CD14-positive monocyte (primary cell): ENCODE results near the gene CAMK1. TPM values are rescaled to one million over a fixed set of nuclear protein-coding genes. Genes with fewer than 3 reads are reported as not detected.

Source experiments
- DNase-seq, 3 donors: peaks; one replicate each; pipeline ENCODE4 v3.0.0-alpha.2; 2011 to 2022
- H2AFZ ChIP-seq: 2 replicates; pipeline ENCODE4 v1.6.0; 2012; ENCODE audit warnings: mild to moderate bottlenecking, low read depth, low read length, inconsistent platforms; ENCODE audit not compliant: insufficient read depth, poor library complexity, severe bottlenecking
- H3K27ac ChIP-seq, 2 donors: 1 replicate in 1 of 2; 2 replicates in 1 of 2; pipeline ENCODE4 v1.5.1; 2012 to 2013; ENCODE audit warnings: low read length in 2 of 2, control low read depth in 1 of 2, inconsistent platforms in 1 of 2, low read depth in 1 of 2, mild to moderate bottlenecking in 1 of 2
- H3K27me3 ChIP-seq, 2 donors: one replicate each; pipeline versions ENCODE4 v1.6.0 to v1.6.1; 2011 to 2013; ENCODE audit warnings: low read length in 2 of 2; ENCODE audit not compliant: control insufficient read depth in 2 of 2, insufficient read depth in 2 of 2
- H3K36me3 ChIP-seq, 2 donors: replicated peaks in 1 of 2; 1 replicate in 1 of 2; 2 replicates in 1 of 2; pipeline versions ENCODE4 v1.5.1 to v1.6.1; 2012 to 2013; ENCODE audit warnings: low read length in 2 of 2, control low read depth in 1 of 2, inconsistent platforms in 1 of 2, mild to moderate bottlenecking in 1 of 2; ENCODE audit not compliant: insufficient read depth in 2 of 2, control insufficient read depth in 1 of 2
- H3K4me1 ChIP-seq, 2 donors: 1 replicate in 1 of 2; 2 replicates in 1 of 2; pipeline versions ENCODE4 v1.5.1 to v1.6.1; 2012 to 2013; ENCODE audit warnings: low read length in 2 of 2, control low read depth in 1 of 2, inconsistent platforms in 1 of 2, mild to moderate bottlenecking in 1 of 2, moderate library complexity in 1 of 2; ENCODE audit not compliant: insufficient read depth in 2 of 2, control insufficient read depth in 1 of 2
- H3K4me2 ChIP-seq: replicated peaks from 2 replicates; pipeline ENCODE3; 2012; ENCODE audit warnings: low read length, moderate library complexity, mild to moderate bottlenecking; ENCODE audit not compliant: poor library complexity, severe bottlenecking; ENCODE audit errors: extremely low read depth
- H3K4me3 ChIP-seq, 3 experiments: fragments of 200-600 bp in 1 of 3; sonication (generic) in 1 of 3; replicated peaks in 1 of 3; 1 replicate in 2 of 3; 2 replicates in 1 of 3; pipeline ENCODE4 v1.5.1; 2011 to 2013; ENCODE audit warnings: low read length in 3 of 3, mild to moderate bottlenecking in 3 of 3, control low read depth in 2 of 3, low read depth in 2 of 3, inconsistent platforms in 1 of 3, moderate library complexity in 1 of 3
- H3K79me2 ChIP-seq: 2 replicates; pipeline ENCODE4 v1.6.0; 2012; ENCODE audit warnings: mild to moderate bottlenecking, control low read depth, inconsistent platforms, low read length, moderate library complexity; ENCODE audit not compliant: insufficient read depth
- H3K9ac ChIP-seq: 2 replicates; pipeline ENCODE4 v1.6.0; 2017; ENCODE audit warnings: low read length, mild to moderate bottlenecking; ENCODE audit not compliant: insufficient read depth, poor library complexity, severe bottlenecking
- H3K9me3 ChIP-seq, 2 donors: replicated peaks in 1 of 2; 1 replicate in 1 of 2; 2 replicates in 1 of 2; pipeline versions ENCODE4 v1.5.1 to v1.6.1; 2012 to 2013; ENCODE audit warnings: low read length in 2 of 2, control low read depth in 1 of 2; ENCODE audit not compliant: control insufficient read depth in 1 of 2, insufficient read depth in 1 of 2
- H4K20me1 ChIP-seq: 2 replicates; pipeline ENCODE4 v1.6.0; 2012; ENCODE audit warnings: mild to moderate bottlenecking, low read length, control low read depth, moderate library complexity; ENCODE audit not compliant: insufficient read depth
- H3K27ac Mint-ChIP-seq, 7 donors: one replicate each; pipeline ENCODE4 v1.8.0; 2020; ENCODE audit warnings: mild to moderate bottlenecking in 7 of 7, mixed read lengths in 7 of 7, moderate library complexity in 6 of 7, inconsistent platforms in 2 of 7
- H3K27me3 Mint-ChIP-seq, 3 donors: one replicate each; pipeline ENCODE4 v1.8.0; 2021 to 2022; ENCODE audit warnings: low read depth in 3 of 3, mild to moderate bottlenecking in 3 of 3, mixed read lengths in 3 of 3, moderate library complexity in 3 of 3, inconsistent platforms in 1 of 3
- H3K36me3 Mint-ChIP-seq, 2 donors: one replicate each; pipeline ENCODE4 v1.8.0; 2020; ENCODE audit warnings: mixed read lengths in 2 of 2, inconsistent platforms in 1 of 2, mild to moderate bottlenecking in 1 of 2
- H3K4me1 Mint-ChIP-seq: one replicate; pipeline ENCODE4 v1.8.0; 2020; ENCODE audit warnings: mild to moderate bottlenecking, mixed read lengths
- H3K4me3 Mint-ChIP-seq, 2 donors: one replicate each; pipeline ENCODE4 v1.8.0; 2020; ENCODE audit warnings: mild to moderate bottlenecking in 2 of 2, mixed read lengths in 2 of 2, moderate library complexity in 1 of 2
- H3K9me3 Mint-ChIP-seq, 7 donors: one replicate each; pipeline ENCODE4 v1.8.0; 2020 to 2022; ENCODE audit warnings: mixed read lengths in 7 of 7, mild to moderate bottlenecking in 6 of 7, moderate library complexity in 6 of 7, inconsistent platforms in 2 of 7
- CTCF ChIP-seq: fragments of 200-600 bp; IDR thresholded peaks from one replicate; pipeline ENCODE4 v1.8.0; 2022; ENCODE audit warnings: antibody characterized with exemption, mild to moderate bottlenecking
- WGBS: methylation state at CpG from one replicate; pipeline ENCODE4 v1.1.5; 2013; ENCODE audit warnings: missing lambda C conversion rate; ENCODE audit not compliant: insufficient coverage; 5-methylcytosine and 5-hydroxymethylcytosine counted together
- intact Hi-C, 2 donors: fragments of 100-400 bp; cut with micrococcal nuclease; formaldehyde crosslinking; loops; one replicate each; pipeline versions ENCODE4 v1.15.0 to v1.15.1; 2023
- polyA plus RNA-seq, 3 donors: library from polyadenylated mRNA; depleted of rRNA in 1 of 3; unstranded in 2 of 3; stranded (reverse) in 1 of 3; fragments of 300-500 nt in 2 of 3; fragments of >200 nt in 1 of 3; fragmentation: Illumina TruSeq in 2 of 3; gene quantifications; 1 replicate in 2 of 3; 2 replicates in 1 of 3; pipeline ENCODE4 v1.2.3, GENCODE V29; 2012 to 2021

The CAMK1 gene
- polyA plus RNA-seq, 3 donors: 106 to 137 (median 118) TPM

GRCh38 chr3:9712415-9712814 lies 57.3 kb downstream of the CAMK1 start:
- no peak overlapping the region for H3K4me3 ChIP-seq
- Mint-ChIP-seq H3K27me3 (peaks cover 0 to 5% (median 2%) of the 10 kb centered on the region in 3 donors), H3K36me3 (no peaks in the 10 kb centered on the region), H3K27ac (no peak overlapping the region), H3K4me1 (peaks cover 28% of the 10 kb centered on the region), H3K9me3 (peaks cover 0 to 3% (median 0%) of the 10 kb centered on the region in 7 donors), H3K4me3 (no peak overlapping the region)
- H4K20me1 ChIP-seq: no peaks in the 10 kb centered on the region
- no peaks in the 10 kb centered on the region for H3K36me3 ChIP-seq
- no peaks in the 10 kb centered on the region for H3K27me3 ChIP-seq
- DNase-seq: no peak
- intact Hi-C loops: no loop called here
- H3K27ac ChIP-seq: no peak overlapping the region
- WGBS: 81% methylated on average over 2 of the region's 2 CpGs
- TF ChIP-seq CTCF: no peak
- H3K4me1 ChIP-seq: peaks cover 26 to 29% of the 10 kb centered on the region in 2 donors
- no peaks in the 10 kb centered on the region for H3K9me3 ChIP-seq
- no peak overlapping the region for H3K4me2 ChIP-seq
- no peaks in the 10 kb centered on the region for H3K79me2 ChIP-seq
- no peak overlapping the region for H3K9ac ChIP-seq
- H2AFZ ChIP-seq: no peak overlapping the region

- Histone ChIP-seq H3K4me3 (no peak overlapping the region), H3K9me3 (no peaks in the 10 kb centered on the region), H3K27me3 (peaks cover 0 to 12% of the 10 kb centered on the region in 2 donors), H4K20me1 (no peaks in the 10 kb centered on the region), H3K9ac (no peak overlapping the region), H3K27ac (no peak overlapping the region), H3K79me2 (no peaks in the 10 kb centered on the region), H2AFZ (no peak overlapping the region), H3K4me2 (no peak overlapping the region), H3K4me1 (peaks cover 6 to 7% of the 10 kb centered on the region in 2 donors), H3K36me3 (no peaks in the 10 kb centered on the region)
- Mint-ChIP-seq H3K27ac (no peak overlapping the region), H3K4me3 (no peak overlapping the region), H3K36me3 (peaks cover 3 to 4% of the 10 kb centered on the region in 2 donors), H3K27me3 (peaks cover 14 to 18% (median 16%) of the 10 kb centered on the region in 3 donors), H3K4me1 (peaks cover 8% of the 10 kb centered on the region), H3K9me3 (peaks cover 0 to 3% (median 0%) of the 10 kb centered on the region in 7 donors)
- WGBS: 88% methylated on average over 3 of the region's 3 CpGs
- no peak for TF ChIP-seq CTCF
- DNase-seq: no peak
- intact Hi-C loops: no loop called here
These were observed 59.5 kb downstream of the CAMK1 start for GRCh38 chr3:9710174-9710739.

Other genes starting within 250 kb of the CAMK1 start
- not detected for gene LHFPL4, start 216.1 kb downstream of the CAMK1 start, polyA plus RNA-seq
- 100 to 1,000 TPM; 126 to 174 (median 167) TPM for gene MTMR14, start 120.4 kb downstream of the CAMK1 start, polyA plus RNA-seq
- gene CPNE9, start 66.1 kb downstream of the CAMK1 start, polyA plus RNA-seq: under 1 TPM in 2 of 3 donors, not detected in 1; 0.51 to 0.55 TPM
- gene BRPF1, start 38.2 kb downstream of the CAMK1 start, polyA plus RNA-seq: 10 to 100 TPM in 2 of 3 donors, 1 to 10 TPM in 1; 5.1 to 22.5 (median 10.4) TPM
- 10 to 100 TPM; 17.4 to 21.9 (median 20.5) TPM for gene OGG1, start 20.0 kb downstream of the CAMK1 start, polyA plus RNA-seq
- 10 to 100 TPM; 36.1 to 47.2 (median 46.9) TPM for gene TADA3, start 22.5 kb upstream of the CAMK1 start, polyA plus RNA-seq
- gene ARPC4, start 23.1 kb upstream of the CAMK1 start, polyA plus RNA-seq: 100 to 1,000 TPM; 211 to 390 (median 389) TPM
- gene TTLL3, start 40.3 kb upstream of the CAMK1 start, polyA plus RNA-seq: 100 to 1,000 TPM in 1 of 3 donors, 1 to 10 TPM in 2; 1.1 to 196 (median 1.8) TPM
- 10 to 100 TPM; 42.6 to 51.5 (median 43.4) TPM for gene RPUSD3, start 74.1 kb upstream of the CAMK1 start, polyA plus RNA-seq
- gene CIDEC, start 110.3 kb upstream of the CAMK1 start, polyA plus RNA-seq: under 1 TPM in 1 of 3 donors, not detected in 2; 0.08 TPM
- gene JAGN1, start 120.7 kb upstream of the CAMK1 start, polyA plus RNA-seq: 10 to 100 TPM; 17.3 to 56.3 (median 49.8) TPM
- under 1 TPM in 1 of 3 donors, not detected in 2; 0.27 TPM for gene IL17RE, start 132.9 kb upstream of the CAMK1 start, polyA plus RNA-seq
- gene IL17RC, start 147.2 kb upstream of the CAMK1 start, polyA plus RNA-seq: 10 to 100 TPM in 1 of 3 donors, 1 to 10 TPM in 2; 8.3 to 17.9 (median 9.3) TPM
- gene CRELD1, start 163.9 kb upstream of the CAMK1 start, polyA plus RNA-seq: 10 to 100 TPM; 16.1 to 23.4 (median 19.2) TPM
- under 1 TPM; 0.11 to 0.57 (median 0.31) TPM for gene PRRT3, start 182.5 kb upstream of the CAMK1 start, polyA plus RNA-seq
- gene EMC3, start 216.9 kb upstream of the CAMK1 start, polyA plus RNA-seq: 100 to 1,000 TPM in 2 of 3 donors, 10 to 100 TPM in 1; 99.9 to 111 (median 105) TPM